Karpas-422 (cell line): ENCODE measurements around the gene SCAP. TPM values are rescaled to one million over a fixed set of nuclear protein-coding genes. Genes with fewer than 3 reads are reported as not detected.

ENCODE experiments used
- DNase-seq: peaks from one replicate; pipeline ENCODE4 v3.0.0-alpha.2; 2015
- H2AFZ ChIP-seq: fragments of 200-600 bp; sonication (generic); 2 replicates; pipeline ENCODE4 v1.6.1; 2014; ENCODE audit warnings: antibody characterized with exemption, low read length, mixed read lengths
- H3K27ac ChIP-seq: fragments of 200-600 bp; sonication (generic); 2 replicates; pipeline ENCODE4 v1.5.1; 2014; ENCODE audit warnings: mild to moderate bottlenecking, low read length, moderate library complexity
- H3K27me3 ChIP-seq: fragments of 200-600 bp; sonication (generic); 2 replicates; pipeline ENCODE4 v1.6.1; 2014; ENCODE audit warnings: low read length, mixed read lengths
- H3K36me3 ChIP-seq: fragments of 200-600 bp; sonication (generic); 2 replicates; pipeline ENCODE4 v1.6.1; 2014; ENCODE audit warnings: low read length, mixed read lengths; ENCODE audit not compliant: insufficient read depth
- H3K4me1 ChIP-seq: fragments of 200-600 bp; sonication (generic); 2 replicates; pipeline ENCODE4 v1.6.1; 2014; ENCODE audit warnings: mild to moderate bottlenecking, low read length, mixed read lengths
- H3K4me2 ChIP-seq: fragments of 200-600 bp; sonication (generic); 2 replicates; pipeline ENCODE4 v1.6.1; 2014; ENCODE audit warnings: low read length, low read depth, mild to moderate bottlenecking; ENCODE audit not compliant: poor library complexity, severe bottlenecking
- H3K4me3 ChIP-seq: fragments of 200-600 bp; sonication (generic); 2 replicates; pipeline ENCODE4 v1.5.1; 2014; ENCODE audit warnings: mild to moderate bottlenecking, antibody characterized with exemption, low read length, mixed read lengths
- H3K79me2 ChIP-seq: fragments of 200-600 bp; sonication (generic); 2 replicates; pipeline ENCODE4 v1.6.1; 2014; ENCODE audit warnings: mild to moderate bottlenecking, low read length, mixed read lengths
- H3K9ac ChIP-seq: fragments of 200-600 bp; sonication (generic); 2 replicates; pipeline ENCODE4 v1.6.0; 2014; ENCODE audit warnings: low read length
- H3K9me2 ChIP-seq: fragments of 200-600 bp; sonication (generic), shearing (Covaris generic); replicated peaks from 2 replicates; pipeline ENCODE4 v1.6.0; 2014; ENCODE audit warnings: mild to moderate bottlenecking, low read length, moderate library complexity; ENCODE audit not compliant: insufficient read depth
- H3K9me3 ChIP-seq: fragments of 300-700, 200-600 bp; sonication (generic); 2 replicates; pipeline ENCODE4 v1.6.1; 2014; ENCODE audit warnings: low read length, mixed read lengths
- H4K20me1 ChIP-seq: fragments of 200-600 bp; sonication (generic); 2 replicates; pipeline ENCODE4 v1.6.1; 2014; ENCODE audit warnings: mild to moderate bottlenecking, antibody characterized with exemption, low read length, low read depth; ENCODE audit not compliant: insufficient read depth
- total RNA-seq: library from RNA; depleted of rRNA; stranded (reverse); fragments of >200 nt; shearing (Covaris generic); gene quantifications from 2 replicates; pipeline ENCODE4 v1.2.3, GENCODE V29; 2014; ENCODE audit warnings: low replicate concordance

The SCAP gene
- total RNA-seq, 1 experiment from 2014 or later = 109 TPM

DNA sequence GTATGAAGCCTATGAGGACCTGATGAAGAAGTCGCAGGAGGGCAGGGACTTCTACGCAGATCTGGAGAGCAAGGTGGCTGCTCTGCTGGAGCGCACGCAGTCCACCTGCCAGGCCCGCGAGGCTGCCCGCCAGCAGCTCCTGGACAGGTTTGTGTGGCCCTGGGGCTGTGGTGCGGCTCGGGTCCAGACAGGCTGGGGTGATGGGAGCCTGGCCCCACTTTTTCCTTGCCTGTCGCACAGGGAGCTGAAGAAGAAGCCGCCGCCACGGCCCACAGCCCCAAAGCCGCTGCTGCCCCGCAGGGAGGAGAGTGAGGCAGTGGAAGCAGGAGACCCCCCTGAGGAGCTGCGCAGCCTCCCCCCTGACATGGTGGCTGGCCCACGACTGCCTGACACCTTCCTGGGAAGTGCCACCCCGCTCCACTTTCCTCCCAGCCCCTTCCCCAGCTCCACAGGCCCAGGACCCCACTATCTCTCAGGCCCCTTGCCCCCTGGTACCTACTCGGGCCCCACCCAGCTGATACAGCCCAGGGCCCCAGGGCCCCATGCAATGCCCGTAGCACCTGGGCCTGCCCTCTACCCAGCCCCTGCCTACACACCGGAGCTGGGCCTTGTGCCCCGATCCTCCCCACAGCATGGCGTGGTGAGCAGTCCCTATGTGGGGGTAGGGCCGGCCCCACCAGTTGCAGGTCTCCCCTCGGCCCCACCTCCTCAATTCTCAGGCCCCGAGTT, 65.9 kb downstream of the SCAP start:
- Histone ChIP-seq H3K36me3 (peaks cover 21% of the 10 kb centered on the region), H3K9ac (no peak overlapping the region), H3K79me2 (peaks cover 6% of the 10 kb centered on the region; the same call in 1 of the 2 replicates), H3K9me2 (no peaks in the 10 kb centered on the region), H4K20me1 (peaks cover 6% of the 10 kb centered on the region; the same call in 1 of the 2 replicates), H2AFZ (no peak overlapping the region), H3K4me3 (no peak overlapping the region), H3K27me3 (no peaks in the 10 kb centered on the region), H3K27ac (no peak overlapping the region), H3K4me2 (no peak overlapping the region), H3K9me3 (no peaks in the 10 kb centered on the region), H3K4me1 (peaks cover 7% of the 10 kb centered on the region)
- DNase-seq = no peak

DNA sequence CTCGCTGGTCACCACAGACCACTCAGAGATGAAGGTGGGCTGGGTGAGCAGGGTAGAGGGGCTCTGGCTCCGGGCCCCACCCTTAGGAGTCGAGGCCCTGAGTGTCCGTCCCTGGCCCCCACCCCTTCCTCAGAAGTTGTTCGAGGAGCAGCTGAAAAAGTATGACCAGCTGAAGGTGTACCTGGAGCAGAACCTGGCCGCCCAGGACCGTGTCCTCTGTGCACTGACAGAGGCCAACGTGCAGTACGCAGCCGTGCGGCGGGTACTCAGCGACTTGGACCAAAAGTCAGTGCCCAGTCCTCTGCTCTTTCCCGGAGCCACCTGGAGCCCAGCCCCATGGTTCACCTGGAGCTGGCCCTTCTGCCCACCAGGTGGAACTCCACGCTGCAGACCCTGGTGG, 66.5 kb downstream of the SCAP start:
- H3K36me3 ChIP-seq = peaks cover 17% of the 10 kb centered on the region
- H3K79me2 ChIP-seq = peaks cover 11% of the 10 kb centered on the region; the same call in 1 of the 2 replicates
- DNase-seq = no peak
- H2AFZ ChIP-seq = no peak overlapping the region
- no peak overlapping the region for H3K27ac ChIP-seq
- no peak overlapping the region for H3K9ac ChIP-seq
- H3K4me3 ChIP-seq = no peak overlapping the region
- H3K4me2 ChIP-seq = no peak overlapping the region
- no peaks in the 10 kb centered on the region for H3K27me3 ChIP-seq
- peaks cover 7% of the 10 kb centered on the region for H3K4me1 ChIP-seq
- no peaks in the 10 kb centered on the region for H3K9me3 ChIP-seq
- H3K9me2 ChIP-seq = no peaks in the 10 kb centered on the region
- peaks cover 6% of the 10 kb centered on the region; the same call in 1 of the 2 replicates for H4K20me1 ChIP-seq

DNA sequence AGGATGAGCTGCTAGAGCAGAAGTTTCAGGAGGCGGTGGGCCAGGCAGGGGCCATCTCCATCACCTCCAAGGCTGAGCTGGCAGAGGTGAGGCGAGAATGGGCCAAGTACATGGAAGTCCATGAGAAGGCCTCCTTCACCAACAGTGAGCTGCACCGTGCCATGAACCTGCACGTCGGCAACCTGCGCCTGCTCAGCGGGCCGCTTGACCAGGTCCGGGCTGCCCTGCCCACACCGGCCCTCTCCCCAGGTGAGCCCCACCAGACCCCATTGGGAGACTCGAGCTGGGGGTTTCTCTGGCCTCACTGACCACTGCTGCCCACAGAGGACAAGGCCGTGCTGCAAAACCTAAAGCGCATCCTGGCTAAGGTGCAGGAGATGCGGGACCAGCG, 66.9 kb downstream of the SCAP start:
- Histone ChIP-seq H3K79me2 (peaks cover 11% of the 10 kb centered on the region; the same call in 1 of the 2 replicates), H3K36me3 (peaks cover 14% of the 10 kb centered on the region; the same call in 1 of the 2 replicates)

DNA sequence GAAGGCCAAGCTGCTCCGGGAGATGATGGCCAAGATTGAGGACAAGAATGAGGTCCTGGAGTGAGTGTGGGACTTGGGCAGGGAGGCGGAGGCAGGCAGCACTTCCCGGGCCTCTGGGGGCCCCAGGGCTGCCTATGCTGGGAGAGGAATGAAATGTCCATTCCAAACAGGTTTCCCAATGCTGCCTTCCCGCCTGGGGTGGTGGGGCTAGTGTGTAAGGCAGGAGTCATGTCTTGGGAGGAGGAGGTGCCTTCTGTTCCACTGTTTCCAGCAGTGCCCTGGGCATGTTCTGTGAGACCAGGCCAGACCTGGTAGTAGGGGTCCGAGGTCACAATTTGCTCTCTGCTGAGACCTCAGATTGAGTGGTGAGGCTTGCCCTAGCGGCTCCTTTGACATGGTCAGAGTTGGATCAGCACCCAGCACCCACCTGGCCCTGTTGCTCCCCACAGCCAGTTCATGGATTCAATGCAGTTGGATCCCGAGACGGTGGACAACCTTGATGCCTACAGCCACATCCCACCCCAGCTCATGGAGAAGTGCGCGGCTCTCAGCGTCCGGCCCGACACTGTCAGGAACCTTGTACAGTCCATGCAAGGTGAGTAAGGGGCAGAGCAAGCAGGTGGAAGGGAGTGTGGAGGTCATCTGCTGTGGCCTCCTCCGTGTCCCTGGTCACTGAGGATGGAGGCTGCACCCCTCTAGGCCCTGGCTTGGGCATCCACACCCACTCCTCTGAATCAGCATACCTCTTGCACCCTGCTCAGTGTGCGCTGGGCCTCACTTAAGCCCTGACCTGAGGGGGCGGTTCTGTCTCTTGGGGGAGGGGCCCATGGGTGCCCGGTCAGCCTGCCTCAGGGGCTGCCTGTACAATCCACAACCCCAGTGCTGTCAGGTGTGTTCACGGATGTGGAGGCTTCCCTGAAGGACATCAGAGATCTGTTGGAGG, 67.6 kb downstream of the SCAP start:
- Histone ChIP-seq H3K27ac (no peak overlapping the region), H2AFZ (no peak overlapping the region), H3K4me2 (no peak overlapping the region), H3K4me3 (no peak overlapping the region), H4K20me1 (peaks cover 6% of the 10 kb centered on the region; the same call in 1 of the 2 replicates), H3K79me2 (peaks cover 17% of the 10 kb centered on the region), H3K9me2 (no peaks in the 10 kb centered on the region), H3K36me3 (peaks cover 14% of the 10 kb centered on the region; the same call in 1 of the 2 replicates), H3K9me3 (no peaks in the 10 kb centered on the region), H3K9ac (no peak overlapping the region), H3K27me3 (no peaks in the 10 kb centered on the region), H3K4me1 (peaks cover 7% of the 10 kb centered on the region)
- no peak for DNase-seq

More for the DNA sequence above, 66.9 kb downstream of the SCAP start:
- Histone ChIP-seq H2AFZ (no peak overlapping the region), H3K27me3 (no peaks in the 10 kb centered on the region), H3K9me2 (no peaks in the 10 kb centered on the region), H3K4me3 (no peak overlapping the region), H4K20me1 (peaks cover 6% of the 10 kb centered on the region; the same call in 1 of the 2 replicates), H3K9me3 (no peaks in the 10 kb centered on the region), H3K9ac (no peak overlapping the region), H3K4me2 (no peak overlapping the region), H3K27ac (no peak overlapping the region), H3K4me1 (peaks cover 7% of the 10 kb centered on the region)
- DNase-seq = no peak

DNA sequence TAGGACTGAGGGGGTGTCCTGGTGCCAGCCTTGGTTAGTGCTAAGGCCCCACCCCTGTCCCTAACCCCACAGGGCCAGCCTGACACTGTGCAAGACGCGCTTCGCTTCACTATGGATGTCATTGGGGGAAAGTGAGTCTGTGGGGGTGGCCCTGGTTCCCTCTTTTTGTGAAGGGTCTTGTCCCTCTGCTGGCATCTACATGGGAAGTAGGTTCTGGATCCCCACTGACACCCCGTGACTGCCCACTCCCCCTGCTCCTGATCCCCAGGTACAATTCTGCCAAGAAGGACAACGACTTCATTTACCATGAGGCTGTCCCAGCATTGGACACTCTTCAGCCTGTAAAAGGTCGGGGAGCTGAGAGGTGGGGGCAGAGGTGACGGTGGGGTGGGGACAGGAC, 68.5 kb downstream of the SCAP start:
- Histone ChIP-seq H3K27me3 (no peaks in the 10 kb centered on the region), H3K9me2 (no peaks in the 10 kb centered on the region), H4K20me1 (peaks cover 6% of the 10 kb centered on the region; the same call in 1 of the 2 replicates), H3K36me3 (peaks cover 11% of the 10 kb centered on the region; the same call in 1 of the 2 replicates), H3K4me3 (no peak overlapping the region), H3K4me1 (peaks cover 7% of the 10 kb centered on the region), H3K9ac (no peak overlapping the region), H3K9me3 (no peaks in the 10 kb centered on the region), H2AFZ (no peak overlapping the region), H3K27ac (no peak overlapping the region), H3K79me2 (peaks cover 17% of the 10 kb centered on the region), H3K4me2 (no peak overlapping the region)
- DNase-seq = no peak

DNA sequence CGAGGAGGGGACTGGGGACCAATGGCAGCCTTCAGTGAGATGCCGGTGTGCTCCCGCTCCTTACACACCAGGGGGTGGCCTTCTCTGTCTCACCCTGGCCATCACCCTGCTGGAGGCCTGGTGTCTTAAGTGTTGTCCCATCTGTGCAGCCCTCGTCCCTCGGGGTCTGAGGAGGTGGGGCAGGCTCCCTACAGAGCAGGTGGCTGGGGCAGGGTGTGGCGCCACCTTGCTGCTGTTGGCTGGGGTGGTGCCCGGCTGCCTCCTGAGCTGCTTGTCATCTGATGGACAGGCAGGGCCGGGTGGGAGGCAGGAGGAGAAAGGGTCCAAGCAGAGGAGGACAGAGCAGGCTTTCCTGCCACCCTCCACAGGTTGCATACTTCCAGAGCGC, 69.0 kb downstream of the SCAP start:
- no peak overlapping the region for H3K4me2 ChIP-seq
- DNase-seq = peak; percentile 75
- H3K9me3 ChIP-seq = no peaks in the 10 kb centered on the region
- no peak overlapping the region for H3K27ac ChIP-seq
- H3K36me3 ChIP-seq = peaks cover 7% of the 10 kb centered on the region; the same call in 1 of the 2 replicates
- no peaks in the 10 kb centered on the region for H3K27me3 ChIP-seq
- peaks cover 6% of the 10 kb centered on the region; the same call in 1 of the 2 replicates for H4K20me1 ChIP-seq
- no peak overlapping the region for H3K4me3 ChIP-seq
- H3K9me2 ChIP-seq = no peaks in the 10 kb centered on the region
- H3K4me1 ChIP-seq = peaks cover 7% of the 10 kb centered on the region
- H3K79me2 ChIP-seq = peaks cover 18% of the 10 kb centered on the region
- no peak overlapping the region for H3K9ac ChIP-seq
- H2AFZ ChIP-seq = no peak overlapping the region

DNA sequence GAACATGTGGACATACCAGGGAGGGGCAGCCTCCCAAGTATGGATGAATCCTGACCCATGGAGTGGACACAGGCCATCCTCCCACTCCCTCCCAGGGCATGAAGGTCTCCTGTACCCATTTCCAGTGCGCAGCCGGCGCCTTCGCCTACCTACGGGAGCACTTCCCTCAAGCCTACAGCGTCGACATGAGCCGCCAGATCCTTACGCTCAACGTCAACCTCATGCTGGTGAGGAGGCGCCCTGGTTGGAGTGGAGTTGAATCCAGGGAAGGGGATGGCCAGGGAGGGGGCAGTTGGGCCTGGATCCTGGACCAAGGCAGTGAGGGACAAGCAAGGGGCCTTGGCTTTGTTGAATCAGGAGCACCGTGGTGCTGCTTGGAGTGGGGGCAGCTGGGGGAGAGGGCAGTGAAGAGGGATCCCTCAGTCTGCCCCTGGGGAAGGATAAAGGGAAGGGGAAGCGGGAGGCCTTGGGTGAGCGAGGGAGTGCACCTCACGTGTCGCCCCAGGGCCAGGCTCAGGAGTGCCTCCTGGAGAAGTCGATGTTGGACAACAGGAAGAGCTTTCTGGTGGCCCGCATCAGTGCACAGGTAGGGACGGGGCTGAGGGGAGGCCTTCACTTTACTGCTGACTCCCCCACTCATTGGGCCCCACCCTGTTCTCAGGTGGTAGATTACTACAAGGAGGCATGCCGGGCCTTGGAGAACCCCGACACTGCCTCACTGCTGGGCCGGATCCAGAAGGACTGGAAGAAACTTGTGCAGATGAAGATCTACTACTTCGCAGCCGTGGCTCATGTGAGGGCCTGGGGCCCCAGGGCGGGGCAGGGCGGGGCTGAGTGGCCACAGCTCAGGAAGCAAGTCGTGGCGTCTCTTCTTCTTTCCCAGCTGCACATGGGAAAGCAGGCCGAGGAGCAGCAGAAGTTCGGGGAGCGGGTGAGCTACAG, 69.7 kb downstream of the SCAP start:
- Histone ChIP-seq H3K4me1 (peaks cover 7% of the 10 kb centered on the region), H3K9ac (no peak overlapping the region), H3K79me2 (peaks cover 23% of the 10 kb centered on the region), H3K27ac (no peak overlapping the region), H3K9me2 (no peaks in the 10 kb centered on the region), H3K4me2 (no peak overlapping the region), H3K36me3 (0 out of 2 replicates have a peak, but pooled peaks cover 4% of the 10 kb centered on the region), H2AFZ (no peak overlapping the region), H3K4me3 (no peak overlapping the region), H4K20me1 (peaks cover 6% of the 10 kb centered on the region; the same call in 1 of the 2 replicates), H3K9me3 (no peaks in the 10 kb centered on the region), H3K27me3 (no peaks in the 10 kb centered on the region)
- DNase-seq = no peak
